Renal pelvis (tissue), 4 donors: Measurements from ENCODE around the gene COPZ2. TPM values are rescaled to one million over a fixed set of nuclear protein-coding genes. Genes with fewer than 3 reads are reported as not detected.
"Not testable (repeated sequence)": the region's sequence is repeated elsewhere in the genome, so short reads cannot be mapped to it uniquely, and the experiment has no call there.

Source experiments
- DNase-seq: peaks from one replicate; pipeline ENCODE4 v3.0.0-alpha.2; 2013
- polyA plus RNA-seq, 3 donors: library from polyadenylated mRNA; unstranded; fragments of 120-200 nt; gene quantifications; one replicate each; pipeline ENCODE4 v1.2.1, GENCODE V29; 2013; ENCODE audit not compliant: insufficient read length in 3 of 3

The COPZ2 gene
- polyA plus RNA-seq, 3 donors: 17.3 to 19.3 (median 18.0) TPM

DNA sequence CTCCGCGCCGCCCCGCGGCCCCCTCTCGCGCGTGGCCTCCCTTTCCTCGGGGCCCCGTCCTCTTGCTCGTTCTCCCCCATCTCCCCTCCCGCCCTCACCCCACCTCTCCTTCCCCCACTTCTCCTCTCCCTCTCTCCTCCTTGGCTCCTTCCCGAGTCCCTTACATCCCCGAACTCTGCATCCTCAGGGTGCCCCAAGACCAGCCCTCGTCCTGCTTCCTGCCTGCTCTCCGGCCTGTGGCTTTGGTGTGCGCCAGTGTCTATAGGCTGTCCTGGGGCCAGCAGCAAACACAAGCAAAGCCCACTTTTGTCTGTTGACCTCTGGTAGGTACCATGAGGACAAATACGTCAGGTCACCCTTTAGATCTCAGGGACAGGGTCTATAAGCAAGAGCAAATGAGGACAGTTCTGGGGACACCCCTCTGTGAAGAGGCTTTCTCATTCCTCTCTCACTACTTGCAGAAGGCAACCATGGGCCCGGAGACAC is 284 bp upstream of the COPZ2 start:
- DNase-seq: no peak

DNA sequence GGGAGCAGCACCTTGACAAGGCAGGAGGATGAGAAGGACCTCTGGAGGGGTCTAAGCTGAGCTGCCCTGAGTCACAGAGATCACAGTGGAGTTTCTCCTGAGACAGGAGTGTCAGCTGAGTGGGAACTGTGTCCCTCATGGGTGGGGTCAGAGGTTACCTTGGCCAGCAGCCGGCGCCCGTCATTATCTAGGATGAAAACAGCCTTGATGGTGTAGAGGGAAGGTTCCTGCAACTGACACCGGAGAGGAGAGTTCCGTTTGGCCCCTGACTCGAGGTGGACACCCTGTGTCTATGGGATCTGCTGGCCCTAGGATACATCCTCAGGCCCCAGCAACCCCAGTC is 933 bp downstream of the COPZ2 start:
- no peak for DNase-seq

DNA sequence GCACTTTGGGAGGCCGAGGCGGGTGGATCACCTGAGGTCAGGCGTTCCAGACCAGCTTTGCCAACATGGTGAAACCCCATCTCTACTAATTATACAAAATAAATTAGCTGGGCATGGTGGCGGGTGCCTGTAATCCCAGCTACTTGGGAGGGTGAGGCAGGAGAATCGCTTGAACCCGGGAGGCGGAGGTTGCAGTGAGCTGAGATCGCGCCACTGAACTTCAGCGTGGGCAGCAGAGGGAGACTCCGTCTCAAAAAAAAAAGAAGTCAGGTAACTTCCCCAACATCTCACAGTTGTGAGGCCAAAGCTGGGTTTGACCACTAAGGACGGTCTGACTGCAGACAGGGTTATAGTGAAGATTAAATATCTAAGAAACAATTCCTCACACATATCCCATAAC is 2.9 kb downstream of the COPZ2 start:
- not testable (repeated sequence) for DNase-seq

DNA sequence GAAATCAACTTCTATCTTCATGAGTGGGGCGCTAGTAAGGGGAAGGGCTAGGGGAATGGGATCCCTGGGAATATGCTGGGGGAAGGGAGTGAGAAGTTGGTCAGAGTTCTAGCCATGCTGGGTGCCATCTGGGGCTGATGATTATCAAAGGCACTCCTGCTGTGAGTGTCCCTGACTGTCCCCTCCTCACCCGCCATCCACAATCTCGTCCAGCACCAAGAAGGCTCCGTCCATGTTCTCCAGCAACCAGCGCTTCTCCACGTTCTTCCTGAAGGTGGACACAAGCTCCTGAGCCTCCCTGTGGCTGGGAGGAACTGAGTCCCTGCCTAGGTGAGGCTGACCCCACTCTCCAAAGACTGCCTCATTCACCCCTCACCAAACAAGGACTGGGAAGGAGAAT is 5.6 kb downstream of the COPZ2 start:
- DNase-seq: no peak

DNA sequence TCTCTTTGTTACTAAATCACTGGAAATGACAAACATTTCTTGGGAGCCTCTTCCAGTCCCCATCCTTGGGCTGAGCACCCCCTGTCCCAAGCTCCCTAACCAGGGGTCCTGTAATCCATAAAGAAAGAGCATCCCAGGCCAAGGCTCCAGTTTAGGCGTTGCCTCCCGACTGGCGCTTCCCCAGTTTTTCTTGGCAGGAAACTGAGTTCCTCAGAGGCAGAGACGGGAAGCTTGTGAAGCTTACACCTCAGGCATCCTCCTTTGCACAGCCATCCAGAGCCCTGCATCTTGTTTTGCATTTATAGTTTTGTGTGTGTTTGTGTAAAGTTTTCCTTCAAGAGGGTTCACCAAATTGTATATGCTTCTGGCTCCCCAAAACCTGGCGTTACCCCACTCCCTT is 7.1 kb downstream of the COPZ2 start:
- DNase-seq: no peak

DNA sequence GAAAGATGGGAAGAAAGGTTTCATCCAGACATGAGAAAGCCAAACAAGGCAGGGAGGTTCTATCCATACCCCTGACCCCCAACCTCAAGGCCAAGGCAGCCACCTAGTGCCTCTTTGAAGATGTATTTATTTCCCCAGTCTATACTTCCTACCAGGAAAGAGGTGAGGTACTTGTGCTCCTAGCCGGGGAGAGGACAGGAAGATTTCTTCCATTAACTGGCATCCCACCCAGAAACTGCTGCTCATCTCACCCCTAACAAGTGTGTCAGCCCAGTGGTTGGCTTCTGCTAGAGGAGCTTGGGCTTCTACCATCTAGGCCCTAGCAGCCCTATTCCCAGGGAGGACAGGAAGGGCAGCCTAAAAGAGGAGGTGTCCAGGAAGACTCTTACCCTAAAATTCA is 8.9 kb downstream of the COPZ2 start:
- no peak for DNase-seq

DNA sequence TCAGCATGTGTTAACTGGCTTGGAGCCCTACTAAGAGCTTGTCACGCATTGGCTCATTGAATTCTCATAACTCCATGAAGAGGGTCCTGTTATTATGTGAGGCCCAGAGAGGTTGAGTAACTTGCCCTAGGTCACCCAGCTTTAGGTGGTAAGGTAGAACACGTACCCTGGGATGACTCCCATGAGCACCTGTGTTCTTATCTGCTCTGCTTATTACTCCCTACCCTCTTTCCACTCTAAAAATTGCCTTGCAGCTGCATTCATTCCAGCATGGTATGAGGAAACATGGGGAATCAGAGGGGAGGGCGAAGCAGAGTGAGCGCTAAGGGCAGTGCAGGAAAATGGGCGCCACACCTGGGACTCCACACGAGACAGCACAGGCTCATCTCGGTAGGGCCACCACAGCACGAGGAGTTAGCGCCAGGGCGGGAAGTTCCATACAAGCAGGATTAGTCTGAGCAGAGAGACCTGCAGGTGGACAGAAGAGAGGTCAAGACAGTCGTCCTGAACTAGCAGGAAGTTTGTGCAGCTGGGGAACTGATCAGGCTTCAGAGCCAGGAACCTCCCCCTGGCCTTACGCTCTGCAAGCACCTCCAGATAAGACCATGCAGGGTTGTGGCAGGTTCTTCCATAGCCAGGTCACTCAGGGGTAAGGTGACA is 10.1 kb downstream of the COPZ2 start:
- no peak for DNase-seq

DNA sequence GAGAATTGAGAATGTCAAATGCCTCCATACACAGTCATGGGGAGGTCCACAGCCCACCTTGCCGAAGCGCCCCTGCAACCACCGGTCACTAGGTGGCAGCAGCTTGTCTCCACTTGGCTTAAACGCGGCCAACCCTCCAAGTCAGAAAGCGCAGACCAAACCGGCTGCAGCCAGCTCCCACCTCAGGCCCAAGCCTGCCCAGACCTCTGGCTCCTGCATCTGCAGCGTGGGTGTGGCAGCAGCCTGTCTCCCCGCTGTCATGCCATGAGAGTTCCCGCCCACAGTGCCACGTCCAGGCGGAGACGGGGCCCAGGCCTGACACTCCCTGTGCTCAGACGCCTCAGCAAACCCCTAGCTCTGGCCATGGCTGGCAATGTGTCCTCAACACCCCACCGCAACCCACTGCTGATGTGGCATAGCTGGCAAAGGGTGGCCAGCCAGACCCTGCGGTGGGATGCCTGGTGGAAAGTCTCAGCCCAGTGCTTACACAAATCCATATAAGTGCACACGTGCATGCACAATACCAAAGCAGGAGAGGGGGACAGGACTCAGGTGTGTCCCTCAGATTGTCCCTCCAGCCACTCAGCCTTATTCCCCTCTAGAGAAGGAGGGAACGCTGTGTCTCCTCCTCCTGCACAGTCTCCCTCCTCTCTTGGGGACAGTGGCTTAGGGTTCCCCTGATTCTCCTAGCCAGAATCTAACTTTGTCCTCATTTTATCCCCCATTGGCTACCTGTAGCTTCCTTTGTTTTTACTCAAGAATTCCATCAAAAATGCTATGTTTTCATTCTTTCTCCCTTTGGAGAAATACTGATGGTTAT is 10.9 kb downstream of the COPZ2 start:
- DNase-seq: peak; percentile 91

DNA sequence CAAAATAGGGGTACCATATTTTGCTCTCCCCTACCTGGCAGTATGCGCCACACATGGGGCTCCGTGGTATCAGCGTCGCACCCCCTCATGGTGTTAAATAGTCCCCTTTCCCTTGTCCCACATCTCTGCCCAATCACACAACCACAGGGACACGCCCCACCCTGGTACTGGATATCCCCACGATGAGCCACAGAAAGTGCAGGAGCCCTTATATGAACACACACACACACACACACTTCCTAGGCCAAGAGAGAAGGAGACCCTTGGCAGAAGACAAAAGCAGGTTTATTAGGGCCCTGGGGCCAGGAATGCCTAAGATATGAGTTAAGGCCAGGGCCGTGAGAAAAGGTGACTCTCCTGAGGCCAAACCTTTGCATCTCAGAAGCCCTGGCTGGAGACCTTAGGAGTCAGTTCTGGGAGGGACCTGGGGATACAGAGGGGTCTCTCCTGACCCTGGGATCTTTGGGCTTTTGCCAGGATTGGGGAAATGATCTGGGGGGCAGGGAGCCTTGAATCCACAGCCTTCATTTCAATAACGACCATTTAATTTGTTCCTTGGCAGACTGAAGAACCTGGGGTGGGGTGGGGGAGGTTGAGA is 11.6 kb downstream of the COPZ2 start:
- DNase-seq: no peak

DNA sequence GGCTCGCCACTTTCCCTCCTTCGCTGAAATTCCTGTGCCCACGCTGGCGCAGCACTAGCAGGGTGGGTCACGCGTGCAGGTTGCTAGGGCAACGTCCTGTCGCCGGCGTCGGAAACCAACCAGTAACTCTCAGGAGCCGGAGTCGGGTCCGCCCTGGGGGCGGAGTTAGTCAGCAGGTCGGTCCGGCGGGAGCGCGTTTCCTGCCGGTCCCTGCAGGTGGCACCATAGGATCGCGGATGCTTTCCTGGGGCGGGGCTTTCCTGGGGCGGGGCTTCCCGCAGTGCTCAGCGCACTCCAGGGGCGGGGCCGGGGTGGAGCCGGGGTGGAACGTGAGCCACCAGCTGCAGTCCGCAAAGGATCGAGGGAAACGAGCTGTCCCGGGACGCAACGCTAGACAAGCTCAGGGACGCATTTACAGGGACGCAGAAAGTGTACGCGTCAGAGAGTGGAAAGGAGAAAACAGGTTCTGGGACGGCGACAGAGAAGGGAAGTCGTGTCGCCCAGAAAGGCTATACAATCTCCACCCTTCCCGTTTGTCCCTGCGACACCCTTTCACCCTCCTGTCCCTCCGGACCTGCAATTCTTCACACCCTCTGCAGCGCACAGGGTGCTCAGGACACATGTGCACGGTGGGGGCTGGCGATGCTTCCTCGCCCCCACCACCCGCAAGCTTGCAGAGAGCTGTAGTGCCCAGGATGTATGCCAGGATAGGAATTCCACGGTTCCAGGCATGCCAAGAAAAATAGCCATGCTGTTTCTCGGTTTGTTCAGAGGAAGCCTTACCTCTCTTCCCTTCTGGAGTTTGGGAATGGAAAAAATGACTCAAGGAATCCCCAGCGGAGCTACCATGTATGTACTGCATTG is 12.3 kb downstream of the COPZ2 start:
- DNase-seq: peak; percentile 96

DNA sequence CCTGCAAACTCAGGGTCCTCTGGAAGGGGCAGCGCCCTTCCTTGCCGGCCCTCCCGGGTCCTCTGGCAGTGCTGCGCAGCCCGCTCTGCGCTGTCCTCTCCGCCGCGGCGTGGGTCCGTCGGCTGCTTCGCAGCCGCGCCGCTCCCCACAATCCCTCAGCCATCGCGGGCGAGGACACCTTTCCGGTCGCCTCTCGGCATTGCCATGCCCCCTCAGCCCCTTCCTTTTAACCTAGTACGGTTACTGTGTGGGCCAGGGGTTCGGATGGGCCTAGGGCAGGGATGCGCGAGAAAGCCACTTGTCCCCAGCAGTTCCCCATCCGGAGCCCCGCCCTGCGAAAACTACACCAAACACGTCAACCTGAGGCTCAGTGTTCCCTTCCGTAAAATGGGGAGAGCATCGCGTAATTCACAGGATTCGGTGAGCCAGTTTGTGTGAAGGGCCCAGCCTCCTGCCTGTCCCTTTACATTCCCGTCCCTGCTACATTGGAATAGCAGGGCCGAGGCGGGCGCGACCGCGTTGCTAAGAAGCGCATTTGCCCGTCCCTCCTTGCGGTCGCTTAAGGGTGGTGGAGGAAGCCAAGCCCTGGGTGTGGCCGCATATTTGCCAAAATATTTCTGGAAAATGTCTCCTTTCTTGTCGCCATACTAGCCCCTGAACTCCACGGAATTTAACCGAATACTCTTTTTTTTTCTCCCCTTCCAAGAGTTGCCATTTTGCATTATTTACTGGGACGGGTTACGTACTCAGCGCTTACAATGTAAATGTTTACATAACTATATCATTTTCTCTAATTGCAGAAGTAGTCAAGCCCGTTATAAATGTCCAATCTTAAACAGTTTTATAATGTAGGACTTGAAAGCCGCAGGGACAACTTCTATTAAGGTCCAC is 13.2 kb downstream of the COPZ2 start:
- peak; percentile 19 for DNase-seq

DNA sequence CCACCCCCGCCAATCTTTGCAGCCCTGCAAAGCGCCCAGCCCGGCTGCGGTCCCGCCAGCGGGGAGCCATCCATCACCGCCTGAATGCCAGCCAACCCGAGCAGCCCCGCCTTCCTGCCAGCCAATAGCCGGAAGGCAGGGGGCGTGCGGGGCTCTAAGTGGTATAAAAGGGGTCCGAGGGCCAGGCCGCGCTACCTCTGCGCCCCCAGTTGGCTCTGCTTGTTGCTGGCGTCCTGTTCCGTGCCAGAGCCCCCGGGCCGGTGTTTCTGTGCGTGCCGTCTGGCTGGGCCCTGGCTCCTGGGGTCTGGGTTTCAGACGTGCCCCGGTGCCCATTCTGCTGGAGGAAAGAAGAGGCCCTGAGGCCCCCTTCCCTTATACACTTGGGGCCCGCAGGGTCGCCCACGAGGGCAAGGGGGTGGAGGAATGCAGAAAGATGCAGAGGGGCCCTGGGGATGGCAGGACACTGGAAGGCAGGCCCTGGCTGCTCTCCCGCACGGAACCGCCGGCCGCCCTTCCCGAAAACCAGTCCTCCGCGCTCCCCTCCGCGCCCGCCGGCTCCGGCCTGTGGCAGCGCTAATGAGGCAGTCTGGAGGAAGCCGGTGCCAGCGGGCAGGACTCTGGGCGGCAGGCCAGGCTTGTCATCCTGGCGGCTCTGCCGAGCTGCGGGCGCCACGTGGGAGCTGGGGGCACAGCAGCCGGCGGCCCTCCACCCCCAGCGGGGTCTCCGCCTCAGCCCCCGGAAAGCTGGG is 14.0 kb downstream of the COPZ2 start:
- DNase-seq: peak; percentile 67

DNA sequence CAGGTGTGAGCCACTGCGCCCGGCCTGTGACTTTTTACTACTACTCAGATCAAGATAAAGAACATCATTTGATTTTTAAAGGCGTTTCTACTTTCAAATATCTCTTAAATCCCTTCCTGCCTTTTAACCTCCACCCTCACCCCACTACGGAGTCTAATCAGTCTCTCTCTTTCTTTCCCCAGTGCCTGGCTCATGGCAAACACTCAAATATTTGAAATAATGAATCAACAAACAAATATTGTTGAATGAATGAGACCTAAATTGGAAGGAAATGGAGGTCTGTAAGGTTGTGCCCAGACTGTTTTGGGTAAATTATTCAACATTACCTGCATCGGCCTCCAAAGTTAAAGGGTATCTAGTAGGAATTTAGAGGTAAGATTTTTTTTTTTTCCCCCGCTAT is 14.7 kb downstream of the COPZ2 start:
- no peak for DNase-seq

DNA sequence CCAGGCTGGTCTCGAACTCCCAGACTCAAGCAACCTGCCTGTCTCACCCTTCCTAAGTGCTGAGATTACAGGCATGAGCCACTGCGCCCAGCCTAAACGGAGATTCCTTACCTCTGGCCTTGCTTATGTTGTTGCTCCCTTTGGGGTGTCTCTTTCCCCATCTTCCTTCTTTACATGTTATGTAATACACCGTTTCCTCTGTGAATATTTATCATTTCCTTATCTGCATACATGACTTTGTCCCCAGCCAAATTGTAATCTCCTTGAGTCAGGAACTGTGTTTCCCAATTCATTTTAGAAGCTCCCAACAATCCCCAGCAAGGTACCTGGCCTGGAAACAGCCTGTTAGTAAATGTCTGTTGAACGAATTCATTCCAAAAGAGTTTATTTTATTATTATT is 15.7 kb downstream of the COPZ2 start:
- no peak for DNase-seq

DNA sequence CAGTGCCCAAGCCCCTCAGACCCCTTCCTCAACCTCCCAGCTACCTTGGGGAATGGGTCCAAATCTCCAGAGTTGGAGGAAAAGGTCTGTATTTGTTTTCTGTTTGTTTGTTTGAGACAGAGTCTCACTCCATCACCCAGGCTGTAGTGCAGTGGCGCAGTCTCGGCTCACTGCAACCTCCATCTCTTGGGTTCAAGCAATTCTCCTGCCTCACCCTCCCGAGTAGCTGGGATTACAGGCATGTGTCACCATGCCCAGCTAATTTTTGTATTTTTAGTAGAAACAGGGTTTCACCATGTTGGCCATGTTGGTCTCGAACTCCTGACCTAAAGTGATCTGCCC is 19.8 kb downstream of the COPZ2 start:
- DNase-seq: not testable (repeated sequence)

DNA sequence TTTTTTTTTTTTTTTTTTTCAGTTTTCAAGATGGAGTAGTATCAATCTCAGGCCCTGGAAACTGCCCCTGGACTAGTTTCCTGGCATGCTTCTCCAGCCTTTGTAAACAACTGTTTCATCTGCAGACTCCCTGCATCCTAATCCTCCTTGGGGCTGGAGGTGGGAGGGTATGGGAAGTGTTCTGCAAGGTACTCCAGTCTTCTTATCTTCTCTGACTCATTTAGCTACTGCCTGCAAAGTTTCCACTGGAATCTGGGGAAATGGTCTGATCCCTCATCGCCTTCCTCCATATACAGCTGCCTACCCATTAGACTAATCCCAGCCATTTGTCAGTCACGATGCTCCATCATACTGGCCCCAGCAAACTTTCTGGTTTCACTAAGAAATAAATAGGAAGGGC is 21.5 kb downstream of the COPZ2 start:
- no peak for DNase-seq

DNA sequence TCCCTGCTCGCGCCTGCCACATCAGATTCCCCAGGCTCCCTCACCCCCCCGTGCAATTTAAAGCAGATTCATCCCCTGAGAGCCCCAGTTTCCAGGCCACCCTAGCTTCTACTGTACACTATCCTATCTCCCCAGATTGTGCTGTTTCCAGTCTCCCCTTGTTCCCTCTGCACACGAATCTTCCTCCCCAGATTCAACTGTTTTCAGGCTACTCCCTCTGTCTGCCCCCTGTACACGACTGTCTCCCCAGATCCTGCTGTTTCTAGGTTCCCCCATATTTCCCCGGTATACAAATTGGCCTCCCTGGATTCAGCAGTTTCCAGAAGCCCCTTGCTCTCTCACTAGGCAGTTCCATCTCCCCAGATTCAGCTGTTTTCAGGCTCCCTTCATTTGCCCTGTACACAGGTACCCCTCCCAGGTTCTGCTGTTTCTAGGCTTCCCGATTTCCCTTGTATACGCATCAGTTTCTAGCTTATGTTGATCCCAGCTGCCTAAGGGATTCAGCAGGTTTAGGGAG is 22.9 kb downstream of the COPZ2 start:
- DNase-seq: no peak

DNA sequence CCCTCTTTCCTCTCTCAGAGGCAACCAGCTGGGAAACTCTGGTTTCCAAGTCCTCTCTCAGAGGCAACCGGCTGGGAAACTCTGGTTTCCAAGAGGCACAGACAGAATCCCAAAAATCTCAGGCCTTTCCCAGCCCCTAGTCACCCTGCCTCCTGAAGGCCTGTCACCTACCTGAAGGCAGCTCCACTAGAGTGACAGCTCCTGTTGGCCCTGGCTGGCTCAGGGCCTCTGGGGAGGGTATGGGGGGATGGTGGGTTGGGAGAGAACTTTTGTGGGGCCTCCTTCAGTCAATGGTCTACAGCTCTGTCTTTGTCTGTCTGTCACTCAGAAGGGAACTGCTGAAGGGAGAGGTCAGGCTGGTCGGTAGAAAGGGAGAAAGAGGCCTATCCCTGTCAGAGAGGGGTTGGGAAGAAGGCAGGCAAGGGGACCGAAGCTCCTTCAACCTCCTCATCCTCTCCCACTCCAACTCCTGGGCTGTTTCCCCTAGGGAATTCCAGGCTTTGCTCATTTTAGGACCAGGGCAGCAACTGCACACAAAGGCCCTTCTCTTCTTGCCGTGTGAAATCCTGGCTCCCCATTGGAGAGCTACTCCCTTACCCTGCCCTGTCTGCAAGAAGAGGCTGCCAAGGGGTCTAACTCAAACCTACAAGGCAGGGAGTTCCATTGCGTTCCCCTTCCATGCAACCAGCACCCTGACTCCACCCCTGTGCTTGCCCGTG is 23.6 kb downstream of the COPZ2 start:
- no peak for DNase-seq

DNA sequence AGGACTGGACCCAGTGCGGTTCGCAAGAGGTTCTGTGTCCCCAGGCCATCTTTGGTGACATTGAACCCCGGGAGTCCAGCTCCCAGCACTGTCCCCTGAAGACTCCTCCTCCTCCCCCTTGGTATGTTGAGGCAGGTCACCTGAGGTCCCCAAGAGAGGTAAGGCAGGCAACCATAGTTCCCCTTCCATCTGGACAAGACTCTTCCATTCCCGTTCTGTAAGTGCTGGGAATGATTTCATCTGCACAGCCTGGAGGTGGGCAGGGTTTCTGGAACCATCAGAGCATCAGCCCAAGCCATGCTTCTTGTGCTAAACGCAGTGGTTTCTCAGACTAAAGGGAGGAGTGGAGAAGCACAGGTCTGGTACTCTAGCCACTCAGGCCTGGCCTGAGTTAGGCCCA is 24.9 kb downstream of the COPZ2 start:
- no peak for DNase-seq

DNA sequence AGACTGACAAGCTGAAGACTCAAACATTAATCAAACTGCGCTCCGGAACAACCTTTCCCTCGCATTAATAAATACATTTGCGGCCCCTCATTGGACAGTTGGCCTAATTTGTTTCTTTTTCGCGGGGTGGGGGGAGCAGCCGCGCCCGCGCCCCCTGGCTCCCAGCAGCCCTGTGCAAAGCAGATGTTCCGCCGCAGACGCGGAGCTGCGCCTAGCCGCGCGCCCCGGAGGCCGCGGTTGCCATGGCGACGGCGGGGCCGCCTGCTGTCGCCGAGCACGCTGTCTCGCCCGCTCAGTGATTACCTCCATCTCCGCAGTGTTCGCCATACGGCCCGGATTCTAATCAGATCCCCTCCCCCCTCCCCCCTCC is 25.5 kb downstream of the COPZ2 start:
- peak; percentile 40 for DNase-seq
